Mucosa of descending colon (tissue), 3 donors: ENCODE measurements around the gene ID3. TPM values are rescaled to one million over a fixed set of nuclear protein-coding genes. Genes with fewer than 3 reads are reported as not detected.

Experiments
- ATAC-seq: fragments of 200-7000 bp; cut with Tn5 transposase; one replicate; pipeline ENCODE4 v1.9.1; 2020; ENCODE audit warnings: mild to moderate bottlenecking, moderate library complexity
- DNase-seq, 3 donors: peaks; one replicate each; pipeline ENCODE4 v3.0.0-alpha.2; 2020
- H3K36me3 ChIP-seq: fragments of 200-600 bp; one replicate; pipeline ENCODE4 v1.8.0; 2021; ENCODE audit warnings: low read depth, mild to moderate bottlenecking
- H3K4me1 ChIP-seq: fragments of 200-600 bp; one replicate; pipeline ENCODE4 v1.8.0; 2021; ENCODE audit warnings: low read depth, mild to moderate bottlenecking
- H3K4me3 ChIP-seq: fragments of 200-600 bp; one replicate; pipeline ENCODE4 v1.8.0; 2021; ENCODE audit warnings: mild to moderate bottlenecking
- H3K9me3 ChIP-seq: fragments of 200-600 bp; one replicate; pipeline ENCODE4 v1.8.0; 2021; ENCODE audit warnings: mild to moderate bottlenecking
- intact Hi-C, 2 donors: fragments of 100-400 bp; cut with DNase I in 1 of 2; cut with micrococcal nuclease in 1 of 2; formaldehyde crosslinking; loops; one replicate each; pipeline versions ENCODE4 v1.11.0 to v1.11.1; 2022; cut with DNase I, micrococcal nuclease
- total RNA-seq, 3 donors: library from RNA; stranded (reverse); fragmentation: NEBNext Ultra II Directional in 2 of 3; extraction: Animal tissue kit (Norgen Biotek cat#: 25700) in 2 of 3; gene quantifications; one replicate each; pipeline versions ENCODE4 v1.2.1 to v1.2.4, GENCODE V29; 2021 to 2023
- TF ChIP-seq, protein P1 (sequence below): fragments of 200-600 bp; IDR thresholded peaks from one replicate; pipeline ENCODE4 v1.8.0; 2022; ENCODE audit warnings: antibody characterized with exemption, mild to moderate bottlenecking
- donor health status: DM: no; HTN: no; CAD: no; lungs with moderate emphysema.
- donor health status: DM: no; HTN: no; CAD: no.
- donor health status: DM: no; HTN: yes; CAD: no.

The ID3 gene
- total RNA-seq, 3 donors from 2014 or later, result 83.0 to 316 (median 121) TPM

- ATAC-seq (peak; percentile 96), DNase-seq (peak; percentile 91 to 96 (median 95))
- no peak overlapping the region for H3K4me3 ChIP-seq
- intact Hi-C loops, result loop anchor here (2.0 to 5.0 kb wide), 2 partner anchors 42 to 43 kb away; no protein-coding TSS in a partner anchor
- no peaks in the 10 kb centered on the region for H3K9me3 ChIP-seq
- TF ChIP-seq, protein P1, sequence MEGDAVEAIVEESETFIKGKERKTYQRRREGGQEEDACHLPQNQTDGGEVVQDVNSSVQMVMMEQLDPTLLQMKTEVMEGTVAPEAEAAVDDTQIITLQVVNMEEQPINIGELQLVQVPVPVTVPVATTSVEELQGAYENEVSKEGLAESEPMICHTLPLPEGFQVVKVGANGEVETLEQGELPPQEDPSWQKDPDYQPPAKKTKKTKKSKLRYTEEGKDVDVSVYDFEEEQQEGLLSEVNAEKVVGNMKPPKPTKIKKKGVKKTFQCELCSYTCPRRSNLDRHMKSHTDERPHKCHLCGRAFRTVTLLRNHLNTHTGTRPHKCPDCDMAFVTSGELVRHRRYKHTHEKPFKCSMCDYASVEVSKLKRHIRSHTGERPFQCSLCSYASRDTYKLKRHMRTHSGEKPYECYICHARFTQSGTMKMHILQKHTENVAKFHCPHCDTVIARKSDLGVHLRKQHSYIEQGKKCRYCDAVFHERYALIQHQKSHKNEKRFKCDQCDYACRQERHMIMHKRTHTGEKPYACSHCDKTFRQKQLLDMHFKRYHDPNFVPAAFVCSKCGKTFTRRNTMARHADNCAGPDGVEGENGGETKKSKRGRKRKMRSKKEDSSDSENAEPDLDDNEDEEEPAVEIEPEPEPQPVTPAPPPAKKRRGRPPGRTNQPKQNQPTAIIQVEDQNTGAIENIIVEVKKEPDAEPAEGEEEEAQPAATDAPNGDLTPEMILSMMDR, result peak; percentile 85
- H3K4me1 ChIP-seq, result peaks cover 9% of the 10 kb centered on the region
- no peaks in the 10 kb centered on the region for H3K36me3 ChIP-seq
Measured at GRCh38 chr1:23539698-23540266, 19.5 kb downstream of the ID3 start.

- Histone ChIP-seq H3K4me1 (peaks cover 15% of the 10 kb centered on the region), H3K36me3 (no peaks in the 10 kb centered on the region), H3K4me3 (no peak overlapping the region), H3K9me3 (no peaks in the 10 kb centered on the region)
- no peak for DNase-seq
- intact Hi-C loops, result no loop called here
- ATAC-seq, result no peak
- TF ChIP-seq, protein P1, result no peak
Measured at GRCh38 chr1:23537296-23537973, 21.9 kb downstream of the ID3 start.

GRCh38 chr1:23533246-23534023, 25.9 kb downstream of the ID3 start:
- ATAC-seq (no peak), DNase-seq (no peak)
- Histone ChIP-seq H3K9me3 (no peaks in the 10 kb centered on the region), H3K36me3 (no peaks in the 10 kb centered on the region), H3K4me3 (no peak overlapping the region), H3K4me1 (peaks cover 30% of the 10 kb centered on the region)
- intact Hi-C loops, result no loop called here
- TF ChIP-seq, protein P1, result no peak

- Histone ChIP-seq H3K4me3 (no peak overlapping the region), H3K4me1 (peaks cover 48% of the 10 kb centered on the region), H3K36me3 (no peaks in the 10 kb centered on the region), H3K9me3 (no peaks in the 10 kb centered on the region)
- TF ChIP-seq, protein P1, result no peak
- intact Hi-C loops, result no loop called here
- DNase-seq (no peak), ATAC-seq (no peak)
Measured at GRCh38 chr1:23531562-23532094, 27.7 kb downstream of the ID3 start.

- peak within 1 kb of the TSS; percentile 36 for H3K4me3 ChIP-seq
- no peaks in the 10 kb centered on the region for H3K9me3 ChIP-seq
- H3K4me1 ChIP-seq, result peaks cover 55% of the 10 kb centered on the region
- TF ChIP-seq, protein P1, result no peak
- DNase-seq (peak; percentile 88 to 93 (median 90)), ATAC-seq (peak; percentile 66)
- H3K36me3 ChIP-seq, result no peaks in the 10 kb centered on the region
- intact Hi-C loops, result no loop called here
Measured at GRCh38 chr1:23530747-23531561, 28.3 kb downstream of the ID3 start, which contains the start of gene E2F2. E2F2 (minus strand) TSS chr1:23531233; CDS start chr1:23530793, 440 bp downstream.
